Right lobe of liver (tissue), 6 donors: Measurements from ENCODE around the gene SLC25A23. TPM values are rescaled to one million over a fixed set of nuclear protein-coding genes. Genes with fewer than 3 reads are reported as not detected.

ENCODE experiments used
- ATAC-seq, 4 donors: fragments of 200-7000 bp; cut with Tn5 transposase; one replicate each; pipeline ENCODE4 v1.9.1; 2020; ENCODE audit warnings: mild to moderate bottlenecking in 4 of 4, moderate library complexity in 4 of 4
- DNase-seq, 3 donors: peaks; one replicate each; pipeline ENCODE4 v3.0.0-alpha.2; 2020
- H3K27ac ChIP-seq, 3 donors: fragments of 200-600 bp; one replicate each; pipeline ENCODE4 v1.8.0; 2022
- H3K27me3 ChIP-seq, 2 donors: fragments of 200-600 bp; one replicate each; pipeline ENCODE4 v1.8.0; 2022
- H3K36me3 ChIP-seq, 4 donors: fragments of 200-600 bp; sonication (generic) in 1 of 4; one replicate each; pipeline versions ENCODE4 v1.5.1 to v1.8.0; 2017 to 2022; ENCODE audit warnings: control low read depth in 1 of 4
- H3K4me1 ChIP-seq, 4 donors: fragments of 200-600 bp; sonication (generic) in 1 of 4; one replicate each; pipeline versions ENCODE4 v1.5.1 to v1.8.0; 2017 to 2022; ENCODE audit warnings: control low read depth in 1 of 4
- H3K4me3 ChIP-seq, 3 donors: fragments of 200-600 bp; one replicate each; pipeline ENCODE4 v1.8.0; 2022
- H3K9me3 ChIP-seq, 4 donors: fragments of 200-600 bp; sonication (generic) in 1 of 4; one replicate each; pipeline versions ENCODE4 v1.5.1 to v1.8.0; 2017 to 2022; ENCODE audit warnings: control low read depth in 1 of 4
- CTCF ChIP-seq, 4 donors: fragments of 200-600 bp in 3 of 4; fragments of 450-650 bp in 1 of 4; IDR thresholded peaks; one replicate each; pipeline versions ENCODE4 v1.5.1 to v1.8.0; 2016 to 2022; ENCODE audit warnings: antibody characterized with exemption in 4 of 4, mild to moderate bottlenecking in 2 of 4
- POLR2A ChIP-seq: fragments of 450-650 bp; IDR thresholded peaks from one replicate; pipeline ENCODE4 v1.6.1; 2017; ENCODE audit warnings: antibody characterized with exemption, mild to moderate bottlenecking
- WGBS: methylation state at CpG from one replicate; pipeline ENCODE4 v1.1.6; 2018; ENCODE audit warnings: low coverage, low lambda C conversion rate; ENCODE audit not compliant: insufficient coverage; ENCODE audit errors: missing lambda C conversion rate; 5-methylcytosine and 5-hydroxymethylcytosine counted together
- intact Hi-C, 2 donors: fragments of 100-400 bp; cut with DNase I; formaldehyde crosslinking; loops; one replicate each; pipeline versions ENCODE4 v1.11.2 to v1.14.1; 2022
- total RNA-seq, 6 experiments: library from RNA; depleted of rRNA in 2 of 6; stranded (reverse); fragments of >200 nt in 2 of 6; fragmentation: NEBNext Ultra II Directional in 3 of 6; extraction: Animal tissue kit (Norgen Biotek cat#: 25700) in 3 of 6; gene quantifications; one replicate each; pipeline versions ENCODE4 v1.1.0 to v1.2.4, GENCODE V29; 2016 to 2023
- donor health status: DM: no; HTN: yes; CAD: no.
- donor health status: DM: no; HTN: no; CAD: no.
- donor health status: DM: no; HTN: no; CAD: no.
- donor health status: DM: no; HTN: yes; CAD: no.
- donor health status: DM: no; HTN: yes; CAD: no.

Gene SLC25A23
- total RNA-seq, 6 experiments from 2014 or later = 23.3 to 50.0 (median 30.0) TPM

- TF ChIP-seq POLR2A (no peak), CTCF (IDR thresholded peaks at IDR 0.05) (no peak)
- WGBS = 100% methylated on average over 1 of the region's 4 CpGs
- Histone ChIP-seq H3K4me3 (no peak overlapping the region), H3K36me3 (no peaks in the 10 kb centered on the region), H3K27ac (no peak overlapping the region), H3K27me3 (no peaks in the 10 kb centered on the region), H3K9me3 (no peaks in the 10 kb centered on the region), H3K4me1 (no peaks in the 10 kb centered on the region)
- DNase-seq (no peak), ATAC-seq (no peak)
- intact Hi-C loops = no loop called here
These were observed 13.1 kb upstream of the SLC25A23 start for GRCh38 chr19:6472713-6473112.

GRCh38 chr19:6471076-6471475 is 11.5 kb upstream of the SLC25A23 start:
- H3K27me3 ChIP-seq = no peaks in the 10 kb centered on the region
- WGBS = 85% methylated on average over 8 of the region's 14 CpGs
- DNase-seq (no peak), ATAC-seq (no peak)
- H3K27ac ChIP-seq = no peak overlapping the region
- no peaks in the 10 kb centered on the region for H3K4me1 ChIP-seq
- H3K36me3 ChIP-seq = peaks cover 0 to 7% (median 0%) of the 10 kb centered on the region in 4 donors
- intact Hi-C loops = no loop called here
- no peak for TF ChIP-seq CTCF (IDR thresholded peaks at IDR 0.05)
- TF ChIP-seq POLR2A = no peak
- no peaks in the 10 kb centered on the region for H3K9me3 ChIP-seq
- no peak overlapping the region for H3K4me3 ChIP-seq

- Histone ChIP-seq H3K27me3 (no peaks in the 10 kb centered on the region), H3K36me3 (peaks cover 0 to 7% (median 0%) of the 10 kb centered on the region in 4 donors), H3K4me1 (no peaks in the 10 kb centered on the region), H3K4me3 (no peak overlapping the region), H3K9me3 (no peaks in the 10 kb centered on the region), H3K27ac (no peak overlapping the region)
- no peak for ATAC-seq
- WGBS = 78% methylated on average over 5 of the region's 8 CpGs
- intact Hi-C loops = no loop called here
- TF ChIP-seq POLR2A = no peak
- TF ChIP-seq CTCF (IDR thresholded peaks at IDR 0.05) = no peak
- DNase-seq = no peak
These were observed 10.6 kb upstream of the SLC25A23 start for GRCh38 chr19:6470173-6470572.

- H3K36me3 ChIP-seq = peaks cover 0 to 7% (median 0%) of the 10 kb centered on the region in 4 donors
- H3K4me1 ChIP-seq = no peaks in the 10 kb centered on the region
- TF ChIP-seq POLR2A (no peak), CTCF (IDR thresholded peaks at IDR 0.05) (no peak)
- no peak for DNase-seq
- no peak overlapping the region for H3K4me3 ChIP-seq
- H3K9me3 ChIP-seq = no peaks in the 10 kb centered on the region
- intact Hi-C loops = no loop called here
- 87% methylated on average over 3 of the region's 8 CpGs for WGBS
- no peak for ATAC-seq
- H3K27me3 ChIP-seq = no peaks in the 10 kb centered on the region
- H3K27ac ChIP-seq = no peak overlapping the region
These were observed 7.8 kb upstream of the SLC25A23 start for GRCh38 chr19:6467384-6467783.
